Smooth muscle cell (in vitro differentiated cells): ENCODE measurements around the gene PLOD2. TPM values are rescaled to one million over a fixed set of nuclear protein-coding genes. Genes with fewer than 3 reads are reported as not detected.
A peak's percentile ranks its signal among the peaks of the same experiment; 100 is the strongest.

Experiments
- DNase-seq: peaks from one replicate; lab custom pipeline; 2025; ENCODE audit not compliant: unreplicated experiment; lab: John Stamatoyannopoulos, UW
- H2AFZ ChIP-seq: fragments of 200-600 bp; sonication (generic); 2 replicates; pipeline ENCODE4 v1.6.0; 2016; ENCODE audit warnings: antibody characterized with exemption, low read depth, mild to moderate bottlenecking
- H3F3A ChIP-seq: fragments of 200-600 bp; sonication (generic); 2 replicates; pipeline ENCODE4 v1.6.0; 2017; ENCODE audit warnings: antibody characterized with exemption, low read depth
- H3K27ac ChIP-seq: fragments of 200-600 bp; sonication (generic); 2 replicates; pipeline ENCODE4 v1.5.1; 2016; ENCODE audit warnings: low read depth, mild to moderate bottlenecking
- H3K27me3 ChIP-seq: fragments of 200-600 bp; sonication (generic); 2 replicates; pipeline ENCODE4 v1.6.1; 2016; ENCODE audit warnings: low read depth, mild to moderate bottlenecking
- H3K36me3 ChIP-seq: fragments of 200-600 bp; sonication (generic); 2 replicates; pipeline ENCODE4 v1.5.1; 2016; ENCODE audit warnings: low read depth
- H3K4me1 ChIP-seq: fragments of 200-600 bp; sonication (generic); 2 replicates; pipeline ENCODE4 v1.5.1; 2016; ENCODE audit warnings: low read depth
- H3K4me2 ChIP-seq: fragments of 200-600 bp; sonication (generic); 2 replicates; pipeline ENCODE4 v1.6.0; 2016; ENCODE audit warnings: mild to moderate bottlenecking
- H3K4me3 ChIP-seq: fragments of 200-600 bp; sonication (generic); 2 replicates; pipeline ENCODE4 v1.5.1; 2016; ENCODE audit warnings: mild to moderate bottlenecking
- H3K79me2 ChIP-seq: fragments of 200-600 bp; sonication (generic); 2 replicates; pipeline ENCODE4 v1.6.0; 2016; ENCODE audit warnings: low read depth, mild to moderate bottlenecking
- H3K9ac ChIP-seq: fragments of 200-600 bp; sonication (generic); 2 replicates; pipeline ENCODE4 v1.6.0; 2016; ENCODE audit warnings: low read depth
- H3K9me3 ChIP-seq: fragments of 200-600 bp; sonication (generic); replicated peaks from 2 replicates; pipeline ENCODE4 v1.5.1; 2016; ENCODE audit warnings: low read depth
- H4K20me1 ChIP-seq: fragments of 200-600 bp; sonication (generic); 2 replicates; pipeline ENCODE4 v1.6.0; 2016; ENCODE audit warnings: low read depth
- WGBS: methylation state at CpG from one replicate; pipeline ENCODE4 v1.1.7; 2016; ENCODE audit warnings: low lambda C conversion rate; 5-methylcytosine and 5-hydroxymethylcytosine counted together
- polyA plus RNA-seq: library from polyadenylated mRNA; unstranded; fragments of >200 nt; fragmentation: Nextera tagmentation; extraction: Ambion mirVana; gene quantifications from 2 replicates; pipeline ENCODE4 v1.2.1, GENCODE V29; 2016
- total RNA-seq: library from RNA; depleted of rRNA; stranded (reverse); fragments of >200 nt; gene quantifications from 2 replicates; pipeline ENCODE4 v1.2.3, GENCODE V29; 2014
- TF ChIP-seq, protein P1 (sequence below): fragments of 200-600 bp; sonication (generic); IDR thresholded peaks from 2 replicates; pipeline ENCODE4 v1.5.1; 2017; ENCODE audit warnings: borderline replicate concordance, mild to moderate bottlenecking, antibody characterized with exemption; ENCODE audit not compliant: insufficient read depth, poor library complexity, severe bottlenecking

Gene PLOD2
- total and polyA plus RNA-seq, 2 experiments from 2014 or later = 372 to 658 TPM

DNA sequence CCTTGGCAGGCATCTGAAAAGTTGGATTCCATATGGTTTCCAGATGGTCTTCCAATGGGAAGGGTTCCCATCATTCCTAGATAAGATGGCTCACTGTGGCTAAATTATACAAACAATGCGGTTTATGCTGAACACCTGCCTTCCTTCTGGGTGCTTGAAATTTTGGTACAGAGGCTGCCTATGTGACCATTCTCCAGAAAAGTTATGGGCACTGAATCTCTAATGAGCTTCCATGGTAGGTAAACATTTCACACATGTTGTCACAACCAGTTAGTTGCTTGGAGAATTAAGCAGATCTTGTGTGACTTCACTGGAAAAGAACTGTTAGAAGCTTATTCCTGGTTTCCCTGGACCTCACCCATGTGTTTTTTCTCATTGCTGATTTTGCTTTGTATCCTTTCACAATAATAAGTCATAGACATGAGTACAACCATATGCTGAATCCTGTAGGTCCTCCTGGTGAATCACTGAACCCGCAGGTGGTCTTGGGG, 30.1 kb downstream of the PLOD2 start:
- peak overlapping the region; percentile 72 for H3K9ac ChIP-seq
- H3K4me1 ChIP-seq = peaks cover 14% of the 10 kb centered on the region
- H3K79me2 ChIP-seq = peaks cover 92% of the 10 kb centered on the region
- H4K20me1 ChIP-seq = peaks cover 89% of the 10 kb centered on the region
- 84% methylated on average over 2 of the region's 2 CpGs for WGBS
- TF ChIP-seq, protein P1, sequence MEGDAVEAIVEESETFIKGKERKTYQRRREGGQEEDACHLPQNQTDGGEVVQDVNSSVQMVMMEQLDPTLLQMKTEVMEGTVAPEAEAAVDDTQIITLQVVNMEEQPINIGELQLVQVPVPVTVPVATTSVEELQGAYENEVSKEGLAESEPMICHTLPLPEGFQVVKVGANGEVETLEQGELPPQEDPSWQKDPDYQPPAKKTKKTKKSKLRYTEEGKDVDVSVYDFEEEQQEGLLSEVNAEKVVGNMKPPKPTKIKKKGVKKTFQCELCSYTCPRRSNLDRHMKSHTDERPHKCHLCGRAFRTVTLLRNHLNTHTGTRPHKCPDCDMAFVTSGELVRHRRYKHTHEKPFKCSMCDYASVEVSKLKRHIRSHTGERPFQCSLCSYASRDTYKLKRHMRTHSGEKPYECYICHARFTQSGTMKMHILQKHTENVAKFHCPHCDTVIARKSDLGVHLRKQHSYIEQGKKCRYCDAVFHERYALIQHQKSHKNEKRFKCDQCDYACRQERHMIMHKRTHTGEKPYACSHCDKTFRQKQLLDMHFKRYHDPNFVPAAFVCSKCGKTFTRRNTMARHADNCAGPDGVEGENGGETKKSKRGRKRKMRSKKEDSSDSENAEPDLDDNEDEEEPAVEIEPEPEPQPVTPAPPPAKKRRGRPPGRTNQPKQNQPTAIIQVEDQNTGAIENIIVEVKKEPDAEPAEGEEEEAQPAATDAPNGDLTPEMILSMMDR = no peak
- H3K36me3 ChIP-seq = no peaks in the 10 kb centered on the region
- H2AFZ ChIP-seq = no peak overlapping the region
- DNase-seq = no peak
- peak overlapping the region; percentile 70 for H3K4me2 ChIP-seq
- peaks cover 47% of the 10 kb centered on the region for H3F3A ChIP-seq
- H3K9me3 ChIP-seq = no peaks in the 10 kb centered on the region
- no peaks in the 10 kb centered on the region for H3K27me3 ChIP-seq
- H3K27ac ChIP-seq = peak overlapping the region; percentile 94
- H3K4me3 ChIP-seq = no peak overlapping the region

- Histone ChIP-seq H2AFZ (no peak overlapping the region), H3K9ac (no peak overlapping the region), H3K79me2 (peaks cover 92% of the 10 kb centered on the region), H3K9me3 (no peaks in the 10 kb centered on the region), H3K4me1 (peaks cover 24% of the 10 kb centered on the region), H3K36me3 (no peaks in the 10 kb centered on the region), H3K27ac (peak overlapping the region; percentile 94), H3K4me3 (no peak overlapping the region), H3K27me3 (no peaks in the 10 kb centered on the region), H3K4me2 (peak overlapping the region; percentile 70), H3F3A (peaks cover 47% of the 10 kb centered on the region), H4K20me1 (peaks cover 84% of the 10 kb centered on the region)
- 47% methylated on average over 3 of the region's 3 CpGs for WGBS
- TF ChIP-seq, protein P1 = no peak
- DNase-seq = no peak
These were observed 31.2 kb downstream of the PLOD2 start for GRCh38 chr3:146129750-146130149.

GRCh38 chr3:146128939-146129338, 32.0 kb downstream of the PLOD2 start:
- no peak for DNase-seq
- TF ChIP-seq, protein P1 = no peak
- Histone ChIP-seq H2AFZ (no peak overlapping the region), H4K20me1 (peaks cover 81% of the 10 kb centered on the region), H3K4me3 (no peak overlapping the region), H3K36me3 (no peaks in the 10 kb centered on the region), H3K4me1 (peaks cover 21% of the 10 kb centered on the region), H3K79me2 (peaks cover 92% of the 10 kb centered on the region), H3K27me3 (no peaks in the 10 kb centered on the region), H3K4me2 (peak overlapping the region; percentile 70), H3K9ac (no peak overlapping the region), H3K27ac (peak overlapping the region; percentile 94), H3K9me3 (no peaks in the 10 kb centered on the region), H3F3A (peaks cover 45% of the 10 kb centered on the region)
- 21% methylated on average over 1 of the region's 1 CpG for WGBS

GRCh38 chr3:146128179-146128578, 32.8 kb downstream of the PLOD2 start:
- peak overlapping the region; percentile 94 for H3K27ac ChIP-seq
- 94% methylated on average over 1 of the region's 1 CpG for WGBS
- peak overlapping the region; percentile 64 for H3K4me2 ChIP-seq
- H2AFZ ChIP-seq = no peak overlapping the region
- peaks cover 38% of the 10 kb centered on the region for H3F3A ChIP-seq
- H3K9ac ChIP-seq = no peak overlapping the region
- H4K20me1 ChIP-seq = peaks cover 82% of the 10 kb centered on the region
- no peaks in the 10 kb centered on the region for H3K36me3 ChIP-seq
- no peaks in the 10 kb centered on the region for H3K27me3 ChIP-seq
- peaks cover 92% of the 10 kb centered on the region for H3K79me2 ChIP-seq
- no peak for DNase-seq
- TF ChIP-seq, protein P1 = no peak
- peaks cover 19% of the 10 kb centered on the region for H3K4me1 ChIP-seq
- no peaks in the 10 kb centered on the region for H3K9me3 ChIP-seq
- no peak overlapping the region for H3K4me3 ChIP-seq
